B cell (primary cell): Measurements from ENCODE around the gene DGKE.

Experiments
- EZH2 ChIP-seq: IDR thresholded peaks from 2 replicates; pipeline ENCODE4 v1.6.1; 2012; ENCODE audit warnings: borderline replicate concordance, low read depth, mild to moderate bottlenecking, moderate library complexity, low read length; ENCODE audit not compliant: insufficient read depth, poor library complexity, severe bottlenecking
- TF ChIP-seq, protein P1 (sequence below): fragments of 200-600 bp; IDR thresholded peaks from one replicate; pipeline ENCODE4 v1.8.0; 2022; ENCODE audit warnings: antibody characterized with exemption, mild to moderate bottlenecking

GRCh38 chr17:56890390-56890789 is 56.4 kb downstream of the DGKE start:
- TF ChIP-seq EZH2: no peak
- TF ChIP-seq, protein P1, sequence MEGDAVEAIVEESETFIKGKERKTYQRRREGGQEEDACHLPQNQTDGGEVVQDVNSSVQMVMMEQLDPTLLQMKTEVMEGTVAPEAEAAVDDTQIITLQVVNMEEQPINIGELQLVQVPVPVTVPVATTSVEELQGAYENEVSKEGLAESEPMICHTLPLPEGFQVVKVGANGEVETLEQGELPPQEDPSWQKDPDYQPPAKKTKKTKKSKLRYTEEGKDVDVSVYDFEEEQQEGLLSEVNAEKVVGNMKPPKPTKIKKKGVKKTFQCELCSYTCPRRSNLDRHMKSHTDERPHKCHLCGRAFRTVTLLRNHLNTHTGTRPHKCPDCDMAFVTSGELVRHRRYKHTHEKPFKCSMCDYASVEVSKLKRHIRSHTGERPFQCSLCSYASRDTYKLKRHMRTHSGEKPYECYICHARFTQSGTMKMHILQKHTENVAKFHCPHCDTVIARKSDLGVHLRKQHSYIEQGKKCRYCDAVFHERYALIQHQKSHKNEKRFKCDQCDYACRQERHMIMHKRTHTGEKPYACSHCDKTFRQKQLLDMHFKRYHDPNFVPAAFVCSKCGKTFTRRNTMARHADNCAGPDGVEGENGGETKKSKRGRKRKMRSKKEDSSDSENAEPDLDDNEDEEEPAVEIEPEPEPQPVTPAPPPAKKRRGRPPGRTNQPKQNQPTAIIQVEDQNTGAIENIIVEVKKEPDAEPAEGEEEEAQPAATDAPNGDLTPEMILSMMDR: no peak
